Measurements from ENCODE around the gene NOD2. TPM values are rescaled to one million over a fixed set of nuclear protein-coding genes. Genes with fewer than 3 reads are reported as not detected.

NOD2 gene
- total RNA-seq, 1 experiment from 2014 or later = 0.17 TPM

DNA sequence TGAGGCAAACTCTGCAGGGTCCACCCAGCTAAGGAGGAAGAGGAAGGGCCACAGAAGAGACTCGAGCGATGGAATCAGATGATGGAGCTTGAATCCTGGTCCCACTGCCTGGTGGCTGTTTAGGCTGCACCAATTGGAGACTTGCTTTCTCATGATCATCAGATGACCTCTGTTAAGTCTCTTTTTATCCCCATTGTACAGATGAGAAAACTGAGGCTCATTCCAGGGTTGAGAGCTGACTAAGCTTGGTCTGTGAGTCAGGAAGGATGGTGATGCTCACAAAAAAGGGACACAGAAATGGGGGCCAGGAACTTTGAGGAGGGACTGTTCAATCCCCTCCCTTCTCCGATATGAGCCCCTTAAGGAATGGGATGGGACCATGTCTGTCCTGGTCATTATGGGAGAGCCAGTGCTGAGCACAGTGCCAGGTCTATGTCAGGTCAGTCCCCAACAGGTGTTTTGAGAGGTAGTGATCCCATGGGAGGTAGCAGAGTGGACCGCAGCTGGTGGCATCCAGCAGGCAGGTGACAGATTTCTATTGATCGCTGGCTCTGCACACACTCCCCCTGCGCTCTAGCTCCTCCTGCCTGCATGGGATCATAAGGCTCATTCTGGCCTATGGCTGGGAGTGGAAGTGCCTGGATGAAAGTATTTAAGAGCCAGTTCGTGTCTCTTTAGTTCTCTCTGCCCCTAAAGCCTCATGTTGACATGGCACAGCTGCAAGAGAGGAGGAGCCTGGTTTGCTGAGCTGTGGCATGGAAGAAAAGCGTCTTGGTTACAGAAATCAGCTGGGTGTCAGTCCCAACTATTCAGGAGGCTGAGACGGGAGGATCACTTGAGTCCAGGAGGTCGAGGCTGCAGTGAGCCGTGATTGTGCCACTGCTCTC is 39.5 kb upstream of the NOD2 start:
- H3K23me2 ChIP-seq (ENCODE audit: insufficient read length, low read depth, low read length, poor library complexity, severe bottlenecking) = no peaks in the 10 kb centered on the region
- no peak overlapping the region for H3K14ac ChIP-seq (ENCODE audit: insufficient read depth, low read length)
- no peak overlapping the region for H3K4ac ChIP-seq (ENCODE audit: low read depth, low read length)
- H2BK15ac ChIP-seq (ENCODE audit: low read depth, low read length) = no peak overlapping the region
- no peak overlapping the region for H2BK20ac ChIP-seq (ENCODE audit: low read depth, low read length, poor library complexity, severe bottlenecking)
- WGBS (ENCODE audit: extremely low coverage, insufficient read length, low lambda C conversion rate) = no CpG with 5 or more reads among the region's 11 CpGs
- H3K27me3 Mint-ChIP-seq (ENCODE audit: low read depth) = peaks cover 6% of the 10 kb centered on the region
- H3K27me3 ChIP-seq (ENCODE audit: insufficient read depth, low read length) = no peaks in the 10 kb centered on the region
- no peak overlapping the region for H3K27ac ChIP-seq (ENCODE audit: insufficient read length, low read depth, low read length)
- no peak overlapping the region for H3K4me2 ChIP-seq (ENCODE audit: insufficient read depth, insufficient read length, low read length)
- DNase-seq = no peak
- no peak overlapping the region for H3K23ac ChIP-seq (ENCODE audit: insufficient read length, low read depth, low read length)
- no peaks in the 10 kb centered on the region; a peak in 1 of 7 replicates for H3K36me3 Mint-ChIP-seq (ENCODE audit: insufficient read depth in 1 of 3, low read depth in 3 of 3)
- H3K4me1 Mint-ChIP-seq = peaks cover 0 to 2% of the 10 kb centered on the region in 2 experiments; a peak in 2 of 4 replicates
- no peak overlapping the region for H4K5ac ChIP-seq (ENCODE audit: insufficient read length, low read depth, low read length)
- H3K4me3 Mint-ChIP-seq = no peak overlapping the region; a peak in 1 of 5 replicates
- no peak for TF ChIP-seq CTCF (conservative IDR thresholded peaks at IDR 0.05)
- H3T11ph ChIP-seq (ENCODE audit: low read length) = no peak overlapping the region
- no peaks in the 10 kb centered on the region for H3K4me1 ChIP-seq (ENCODE audit: insufficient read depth, low read length)
- H4K91ac ChIP-seq (ENCODE audit: insufficient read length, low read depth, low read length) = no peak overlapping the region
- H4K8ac ChIP-seq (replicated peaks; ENCODE audit: insufficient read length, low read depth, low read length) = no peak overlapping the region
- H3K9me3 ChIP-seq (ENCODE audit: control insufficient read depth, low read depth, low read length) = no peaks in the 10 kb centered on the region
- no peak overlapping the region for H2BK12ac ChIP-seq (ENCODE audit: insufficient read length, low read depth, low read length)
- no peak overlapping the region for H3K9ac ChIP-seq (ENCODE audit: extremely low read depth, insufficient read length, low read length)
- H3K79me2 ChIP-seq (ENCODE audit: insufficient read depth, low read length) = no peaks in the 10 kb centered on the region
- H3K79me1 ChIP-seq (ENCODE audit: insufficient read depth, low read depth, low read length, poor library complexity, severe bottlenecking) = no peaks in the 10 kb centered on the region
- no peak overlapping the region for H2AK5ac ChIP-seq (ENCODE audit: insufficient read length, low read length)
- no peak overlapping the region for H3K18ac ChIP-seq (ENCODE audit: insufficient read length, low read depth, low read length)
- no peak overlapping the region for H2BK5ac ChIP-seq (ENCODE audit: insufficient read length, low read length)
- H2BK120ac ChIP-seq (ENCODE audit: low read depth, low read length, poor library complexity, severe bottlenecking) = no peak overlapping the region
- H3K9me3 Mint-ChIP-seq = no peaks in the 10 kb centered on the region; a peak in 1 of 5 replicates
- no peak overlapping the region for H3K27ac Mint-ChIP-seq
- no peak overlapping the region for H3K56ac ChIP-seq (ENCODE audit: insufficient read length, low read depth, low read length)
- H4K20me1 ChIP-seq (ENCODE audit: control insufficient read depth, insufficient read depth, insufficient read length) = no peaks in the 10 kb centered on the region
- H2AFZ ChIP-seq (ENCODE audit: low read length) = no peak overlapping the region

Data from H9 (cell line).